GM19328 (cell line): ENCODE results near the gene CPA4.

ENCODE experiments used
- ATAC-seq: cut with Tn5 transposase; IDR thresholded peaks from one replicate; pipeline ENCODE4 v1.9.1; 2021; ENCODE audit warnings: mild to moderate bottlenecking, moderate library complexity; ENCODE audit not compliant: unreplicated experiment

CPA4 gene

DNA sequence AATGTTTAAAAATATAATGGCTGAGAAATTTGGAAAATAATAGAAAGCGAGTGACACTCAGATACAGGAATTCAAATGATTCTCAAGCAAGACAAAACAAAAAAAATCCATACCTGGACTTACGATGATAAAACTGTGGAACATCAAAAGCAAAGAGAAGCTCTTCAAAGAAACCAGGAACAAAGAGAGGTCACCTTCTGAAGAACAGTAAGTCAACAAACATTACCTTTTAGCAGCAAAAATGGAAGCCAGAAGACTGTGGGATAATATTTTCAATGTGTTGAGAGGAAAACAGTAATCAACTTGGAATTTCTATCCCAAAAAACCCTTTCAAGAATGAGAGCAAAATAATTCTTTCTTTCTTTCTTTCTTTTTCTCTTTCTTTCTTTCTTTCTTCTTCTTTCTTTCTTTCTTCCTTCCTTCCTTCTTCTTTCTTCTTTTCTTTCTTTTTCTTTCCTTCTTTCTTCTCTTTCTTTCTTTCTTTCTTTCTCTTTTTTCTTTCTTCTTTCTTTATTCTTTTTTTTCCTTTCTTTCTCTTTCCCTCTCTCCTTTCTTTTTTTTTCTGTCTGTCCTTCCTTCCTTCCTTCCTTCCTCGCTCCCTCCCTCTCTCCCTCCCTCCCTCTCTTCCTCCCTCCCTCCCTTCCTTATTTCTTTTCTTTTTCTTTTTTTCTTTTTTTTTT, 49.9 kb downstream of the CPA4 start:
- no peak for ATAC-seq

DNA sequence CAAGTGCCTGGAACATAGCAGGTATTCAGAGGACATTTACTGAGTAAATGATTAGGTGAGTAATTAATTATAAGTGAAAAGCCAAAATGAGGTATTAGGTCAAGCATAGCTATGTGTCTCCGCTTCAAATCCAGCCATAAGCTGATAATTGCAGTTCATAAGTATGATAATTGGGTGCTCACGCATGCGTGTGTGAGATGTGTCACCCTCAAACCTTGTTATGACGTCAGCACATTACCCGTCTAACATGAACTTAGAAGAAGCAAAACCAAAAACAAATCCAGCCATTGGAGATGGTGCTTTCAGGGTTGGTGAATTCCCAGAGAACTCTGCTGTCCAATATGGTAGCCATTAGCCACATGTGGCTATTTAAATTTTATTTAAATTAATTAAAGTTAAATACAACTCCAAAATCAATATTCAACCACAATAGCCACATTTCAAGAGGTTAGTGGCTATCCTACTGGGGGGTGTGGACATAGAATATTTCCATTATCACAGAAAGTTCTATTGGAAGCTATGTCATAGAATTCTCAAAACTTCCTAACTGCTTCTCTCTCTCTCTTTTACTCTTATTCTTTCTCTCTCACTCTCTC, 51.4 kb downstream of the CPA4 start, which contains the start of gene CPA5:
CPA5 (plus strand) TSS at position 546 of the 596 bp plus-strand sequence. CDS start 1,670 bp downstream, outside the sequence.
- ATAC-seq = no peak

DNA sequence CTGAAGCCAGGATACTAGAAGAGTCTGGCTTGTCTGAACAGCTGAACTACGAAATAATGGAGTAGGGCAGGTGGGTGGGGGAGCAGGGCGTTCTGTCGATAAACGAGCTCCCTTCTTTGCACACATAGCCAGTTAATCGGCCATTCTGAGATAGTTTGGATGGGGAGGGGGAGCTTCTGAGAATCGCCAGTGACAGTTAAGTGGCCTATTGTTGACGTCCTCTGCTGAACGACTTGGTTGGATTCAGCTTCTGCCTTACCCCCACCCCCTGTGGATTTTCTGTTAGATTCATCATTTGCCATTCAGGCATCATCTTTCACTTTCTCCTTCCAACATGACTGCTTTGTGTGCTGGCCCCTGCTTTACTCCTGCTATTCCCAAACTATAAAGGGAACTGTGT, 52.2 kb downstream of the CPA4 start:
- ATAC-seq = no peak

DNA sequence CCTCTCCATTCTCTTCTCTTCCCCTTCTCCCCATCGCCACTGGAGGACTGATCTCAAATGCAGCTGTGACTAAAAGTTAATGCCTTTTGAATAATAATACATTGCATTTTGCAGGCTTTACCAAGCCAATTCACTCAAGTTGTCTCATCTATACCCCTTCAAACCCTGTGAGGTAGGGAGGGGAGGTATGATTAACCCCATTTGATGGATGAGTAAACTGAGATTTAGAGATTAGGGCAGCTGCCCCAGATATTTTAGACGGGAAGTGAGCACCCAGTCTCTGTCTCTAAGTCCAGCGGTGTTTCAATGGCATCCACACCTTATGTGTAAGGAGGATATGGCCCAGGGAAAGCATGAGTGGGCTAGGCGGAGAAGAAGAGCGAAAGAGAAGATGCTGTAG, 52.8 kb downstream of the CPA4 start:
- ATAC-seq = no peak

DNA sequence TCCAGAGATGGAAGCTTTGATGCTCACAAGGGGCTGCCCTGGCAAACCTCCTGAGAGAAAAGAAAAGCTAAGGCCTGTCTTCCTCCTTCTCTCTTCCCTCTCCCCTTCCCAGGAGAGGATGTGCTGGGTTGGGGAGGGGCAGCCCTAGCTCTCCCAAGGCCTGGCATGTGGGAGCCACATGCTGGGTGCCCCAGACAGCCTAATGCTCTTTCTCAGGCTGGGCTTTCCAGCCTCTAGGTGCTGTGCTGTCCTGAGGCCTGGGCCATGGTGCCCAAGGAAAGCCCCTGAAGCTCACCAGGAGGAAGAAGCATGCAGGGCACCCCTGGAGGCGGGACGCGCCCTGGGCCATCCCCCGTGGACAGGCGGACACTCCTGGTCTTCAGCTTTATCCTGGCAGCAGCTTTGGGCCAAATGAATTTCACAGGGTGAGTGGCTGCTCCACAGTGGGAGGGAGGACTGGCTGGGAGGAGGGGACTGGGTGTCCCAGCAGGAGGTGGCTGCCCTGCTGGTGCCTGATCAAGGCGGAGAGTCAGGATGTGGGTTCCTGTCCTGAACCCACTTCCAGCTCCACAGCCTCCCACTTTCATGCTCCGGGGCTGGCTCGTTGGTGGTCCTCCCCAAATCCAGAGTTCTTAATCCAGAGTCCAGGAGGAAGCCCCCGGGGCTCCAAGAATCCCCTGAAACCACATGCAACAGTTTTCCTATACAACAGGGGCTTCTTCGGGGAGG, 53.4 kb downstream of the CPA4 start:
- no peak for ATAC-seq

DNA sequence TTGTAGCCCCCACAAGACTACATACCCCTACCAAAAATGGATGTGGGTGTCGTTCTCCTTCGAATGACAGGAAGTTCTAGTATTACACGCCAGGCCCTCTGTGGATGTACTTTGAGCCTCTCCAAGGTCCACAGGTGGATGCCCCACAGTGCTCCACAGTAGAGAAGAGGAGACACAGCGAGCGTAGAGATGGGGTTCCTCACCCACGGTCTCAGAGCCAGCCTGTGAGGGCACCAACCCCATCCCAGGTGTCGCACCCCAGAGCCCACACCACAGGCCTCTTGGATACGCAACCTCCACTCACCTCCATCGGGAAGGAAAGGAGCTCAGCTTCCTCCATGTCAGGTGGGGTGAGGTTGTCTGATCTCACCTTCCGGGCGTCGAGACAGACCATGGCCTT, 54.0 kb downstream of the CPA4 start:
- no peak for ATAC-seq

DNA sequence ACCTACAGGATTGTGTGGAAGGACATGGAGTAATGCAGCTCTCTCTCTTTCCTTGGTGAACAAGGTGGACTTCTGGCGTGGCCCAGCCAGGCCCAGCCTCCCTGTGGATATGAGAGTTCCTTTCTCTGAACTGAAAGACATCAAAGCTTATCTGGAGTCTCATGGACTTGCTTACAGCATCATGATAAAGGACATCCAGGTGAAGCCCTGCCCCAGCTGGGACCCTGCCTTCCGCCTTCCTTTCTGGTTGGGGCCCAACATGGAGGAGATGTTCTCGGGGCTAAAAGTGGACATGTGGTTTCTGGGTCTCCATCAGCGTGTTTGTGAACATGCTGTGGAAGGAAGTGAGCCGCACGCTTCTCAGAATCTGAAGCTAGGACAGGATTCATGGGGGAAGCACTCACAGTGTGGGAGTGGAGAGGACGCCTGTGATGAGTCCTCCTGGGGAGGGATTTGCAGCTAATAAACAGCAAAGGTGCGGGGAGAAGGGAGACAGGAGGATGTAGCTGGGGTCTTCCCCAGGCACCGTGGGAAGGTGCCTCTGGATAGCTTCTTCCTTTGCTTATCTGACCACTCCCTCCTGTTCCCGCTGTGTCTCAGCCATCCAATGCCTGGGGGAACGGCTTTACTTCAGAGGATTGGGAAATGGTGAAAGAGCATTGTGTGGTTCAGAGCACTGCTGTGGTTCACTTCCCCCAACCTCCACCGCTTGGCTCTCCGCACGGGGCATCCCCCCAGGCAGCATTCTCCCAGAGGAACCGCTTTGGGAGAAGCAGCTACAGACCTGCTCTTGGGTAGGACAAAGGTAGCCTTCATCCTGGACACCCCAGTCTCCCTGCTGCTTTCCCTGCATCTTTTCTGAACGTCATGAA, 57.2 kb downstream of the CPA4 start:
- no peak for ATAC-seq

DNA sequence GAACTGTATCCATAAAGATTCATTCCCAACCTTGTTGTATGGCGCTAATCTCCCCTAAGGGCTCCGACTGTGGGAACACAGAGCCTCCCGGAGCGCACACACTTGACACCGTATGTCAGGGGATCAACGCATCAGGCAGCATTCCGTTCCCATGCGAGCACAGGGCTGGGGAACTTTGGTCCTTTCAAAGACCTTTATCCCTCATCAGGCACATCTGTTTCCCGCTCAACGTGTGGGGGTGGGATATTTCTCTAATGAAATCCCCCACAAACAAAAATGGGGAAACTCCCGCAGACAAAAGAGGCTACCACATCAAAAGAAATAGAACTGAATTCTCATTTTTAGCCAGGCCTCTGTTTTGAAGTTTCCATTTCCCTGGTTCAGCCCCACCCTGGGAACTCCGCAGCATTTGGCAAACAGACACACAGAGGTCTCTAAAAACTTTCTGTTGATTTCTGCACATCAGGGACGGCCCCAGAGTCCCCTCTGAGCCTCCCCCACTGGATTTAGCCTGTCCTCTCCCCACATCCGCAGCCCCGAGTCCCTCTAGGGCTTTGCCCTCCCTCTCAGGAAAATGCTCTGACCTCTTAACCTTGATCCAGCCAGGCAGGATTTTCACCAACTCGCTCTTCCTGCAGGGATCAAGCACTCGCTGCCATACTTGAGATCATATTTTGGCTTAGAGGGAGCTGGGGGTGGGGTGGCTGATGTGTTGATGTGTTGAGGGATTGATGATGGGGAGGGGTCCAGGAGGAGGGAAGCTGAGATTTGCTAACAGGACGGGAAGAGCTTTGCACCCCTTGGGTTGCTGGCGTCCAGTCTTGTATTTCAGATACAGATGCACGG, 58.2 kb downstream of the CPA4 start:
- no peak for ATAC-seq

DNA sequence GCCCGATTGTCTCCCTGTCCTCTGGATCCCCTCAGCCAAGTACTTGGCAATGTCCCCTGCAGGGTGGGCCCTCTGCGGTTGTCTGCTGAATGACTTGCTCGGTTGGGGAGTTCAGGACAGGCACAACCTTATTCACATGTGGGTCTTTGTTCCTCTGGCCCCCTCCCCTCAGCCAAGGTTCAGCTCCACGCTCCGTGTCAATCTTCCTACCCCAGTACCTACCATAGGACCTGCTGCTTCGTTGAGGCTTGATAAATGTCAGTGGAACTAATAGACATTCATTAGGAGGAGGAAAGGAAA, 58.8 kb downstream of the CPA4 start:
- ATAC-seq = no peak

DNA sequence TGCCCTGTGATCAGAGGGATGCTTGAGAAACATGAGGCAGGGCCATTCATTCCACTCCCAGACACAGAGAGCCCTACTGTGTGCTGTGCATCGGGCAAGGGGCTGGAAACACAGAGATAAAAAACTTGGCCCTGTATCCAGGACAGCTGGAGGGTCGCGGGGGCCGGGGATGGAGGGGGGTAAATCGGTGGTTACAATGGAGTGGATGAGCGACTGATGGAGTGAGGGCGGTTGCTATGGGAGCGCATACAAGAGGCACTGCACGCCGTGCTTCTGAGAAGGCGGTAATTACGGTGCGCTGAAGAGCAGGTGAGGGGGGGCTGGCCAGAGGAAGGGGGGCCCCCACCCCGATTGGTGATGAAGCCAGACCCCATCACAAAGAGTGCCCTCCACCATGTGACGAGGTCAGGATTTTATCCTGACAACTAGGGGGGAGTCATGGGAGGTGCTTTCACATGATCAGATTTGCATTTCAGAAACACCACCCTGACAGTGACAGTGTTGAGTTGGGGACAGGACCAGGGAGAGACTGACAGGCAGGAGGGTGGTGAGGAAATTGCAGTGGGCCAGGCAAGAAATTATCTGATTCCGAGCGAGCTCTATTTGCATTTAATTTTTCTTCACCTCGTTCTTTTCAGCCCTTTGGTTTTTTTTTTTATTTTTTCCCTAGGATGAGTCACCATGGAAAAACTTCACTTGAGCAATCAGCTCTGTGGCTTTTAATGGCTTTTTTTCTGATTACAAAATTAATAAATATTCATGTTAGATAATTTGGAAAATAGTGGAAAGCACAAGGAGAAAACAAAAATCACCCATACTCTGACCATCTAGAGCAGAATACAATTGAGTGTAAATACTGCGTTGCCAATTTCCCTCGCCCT, 59.5 kb downstream of the CPA4 start:
- no peak for ATAC-seq

DNA sequence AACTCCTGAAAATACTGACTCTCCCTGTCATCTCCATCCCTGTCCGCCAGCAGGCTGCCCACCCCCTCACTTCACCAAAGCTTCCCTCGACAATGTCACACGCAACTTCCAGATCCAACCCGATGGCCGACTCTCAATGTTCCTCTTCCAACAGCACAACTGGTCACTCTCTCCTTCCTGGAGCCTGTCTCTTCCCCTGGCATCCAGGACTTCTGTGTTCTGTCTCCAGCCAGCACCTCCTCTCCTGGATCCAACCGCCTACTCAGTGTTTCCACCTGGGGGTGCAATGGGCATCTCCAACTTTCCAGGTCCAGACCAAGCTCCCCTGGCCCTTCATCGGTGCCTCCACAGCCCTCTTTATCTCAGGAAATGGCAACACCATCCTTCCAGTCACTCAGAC, 60.2 kb downstream of the CPA4 start:
- no peak for ATAC-seq

DNA sequence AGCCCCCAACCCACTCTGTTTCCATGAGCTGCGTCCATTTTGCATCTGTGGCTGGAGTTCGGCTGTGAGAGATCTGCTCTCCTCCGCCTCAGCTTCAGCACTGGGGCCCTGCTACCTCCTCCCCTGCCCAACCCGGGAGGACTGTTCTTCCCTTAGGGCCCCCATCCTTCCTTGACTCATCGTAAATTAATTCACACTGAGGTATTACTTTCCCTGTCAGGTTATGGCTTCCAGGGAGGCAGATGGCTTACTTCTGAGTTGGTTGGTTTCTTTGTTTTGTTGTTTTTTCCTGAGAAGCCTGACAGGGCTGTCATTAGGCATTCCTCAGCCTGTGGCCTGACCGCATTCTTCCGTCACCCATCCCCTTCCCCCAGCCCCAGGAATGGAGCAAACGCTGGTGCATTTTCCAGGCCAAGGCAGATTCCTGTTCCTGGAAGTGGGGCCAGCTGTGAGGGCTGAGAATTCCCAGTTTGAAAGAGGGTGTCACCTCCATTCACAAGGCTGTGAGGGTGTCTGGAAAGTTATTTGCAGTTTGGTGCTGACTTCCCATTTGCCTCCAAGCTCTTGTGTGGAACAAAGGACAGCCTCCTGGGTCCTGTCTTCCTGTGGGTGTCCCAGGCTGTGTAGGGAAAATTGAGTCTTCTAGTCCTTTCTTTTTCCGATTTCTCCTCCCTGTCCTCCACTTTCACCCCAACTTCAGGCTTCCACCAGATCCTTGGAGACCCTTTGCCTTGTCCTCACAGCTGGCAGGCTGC, 63.3 kb downstream of the CPA4 start:
- no peak for ATAC-seq

DNA sequence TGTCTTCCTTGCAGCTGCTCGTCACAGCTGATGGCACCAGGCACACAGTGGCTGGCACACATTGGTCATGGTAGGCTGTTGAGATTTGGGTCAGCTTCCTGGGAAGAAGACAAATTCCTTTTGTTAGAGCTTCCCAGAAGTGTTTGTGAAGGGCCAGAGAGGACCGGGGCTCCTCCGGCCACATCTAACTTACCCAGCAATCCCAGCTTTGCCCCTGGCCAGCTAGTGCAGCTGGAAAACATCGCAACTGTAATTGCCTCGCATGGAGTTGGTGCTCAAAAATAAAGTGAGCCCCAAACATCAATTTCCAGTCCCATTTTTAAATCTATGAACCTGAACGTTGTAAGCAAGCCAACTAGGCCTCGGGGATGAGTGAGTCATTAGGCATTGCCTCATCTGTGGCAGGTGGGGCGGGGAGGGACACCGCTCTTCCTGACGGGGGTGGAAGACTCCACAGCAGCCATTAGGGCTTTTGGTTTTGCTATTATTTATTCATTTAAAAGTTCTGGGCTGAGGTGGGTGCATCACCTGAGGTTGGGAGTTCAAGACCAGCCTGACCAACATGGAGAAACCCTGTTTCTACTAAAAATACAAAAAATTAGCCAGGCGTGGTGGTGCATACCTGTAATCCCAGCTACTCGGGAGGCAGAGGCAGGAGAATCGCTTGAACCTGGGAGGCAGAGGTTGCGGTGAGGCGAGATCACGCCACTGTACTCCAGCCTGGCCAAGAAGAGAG, 64.1 kb downstream of the CPA4 start:
- ATAC-seq = no peak

DNA sequence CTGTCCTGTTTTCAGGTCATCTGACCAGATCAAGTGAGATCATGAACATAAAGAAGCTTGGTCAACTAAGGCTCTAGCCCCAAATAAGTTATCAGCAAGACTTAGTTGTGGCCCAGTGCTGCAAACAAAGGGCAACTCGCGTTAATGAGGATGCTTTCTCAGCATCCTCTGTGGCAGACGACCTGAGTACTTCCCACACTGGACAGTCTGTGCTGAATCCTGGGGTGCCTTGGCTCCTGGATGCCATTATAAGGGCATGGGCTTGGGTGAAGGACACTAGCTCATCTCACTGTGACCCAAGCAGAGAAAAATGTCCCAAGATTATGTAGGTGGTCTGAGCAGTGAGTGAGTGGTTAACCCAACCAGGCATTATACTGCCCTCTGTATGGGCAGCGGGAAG, 65.5 kb downstream of the CPA4 start:
- ATAC-seq = no peak

DNA sequence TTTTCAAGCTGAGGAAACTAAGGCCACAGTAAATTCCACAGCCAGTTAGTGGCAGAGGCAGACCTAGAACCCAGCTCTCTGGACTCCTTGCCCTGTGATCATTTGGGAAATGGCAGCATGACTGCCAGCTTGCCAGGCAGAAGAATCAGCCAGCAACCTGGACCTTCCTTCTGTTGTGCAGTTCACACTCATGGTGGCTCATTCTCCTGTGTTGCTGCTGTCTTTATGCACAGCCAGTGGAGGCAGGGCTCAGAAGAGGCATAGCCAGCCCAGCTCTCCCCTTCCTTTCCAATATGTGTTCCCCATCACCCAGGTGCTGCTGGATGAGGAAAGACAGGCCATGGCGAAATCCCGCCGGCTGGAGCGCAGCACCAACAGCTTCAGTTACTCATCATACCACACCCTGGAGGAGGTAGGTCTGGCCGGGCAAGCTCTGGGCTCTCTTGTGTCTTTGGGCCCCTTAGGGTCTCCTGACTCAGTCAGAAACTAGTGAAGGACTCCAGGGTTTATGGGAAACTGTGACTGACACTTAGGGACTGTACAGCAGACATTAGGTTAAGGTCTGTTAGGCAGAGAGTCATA, 66.4 kb downstream of the CPA4 start:
- ATAC-seq = no peak

DNA sequence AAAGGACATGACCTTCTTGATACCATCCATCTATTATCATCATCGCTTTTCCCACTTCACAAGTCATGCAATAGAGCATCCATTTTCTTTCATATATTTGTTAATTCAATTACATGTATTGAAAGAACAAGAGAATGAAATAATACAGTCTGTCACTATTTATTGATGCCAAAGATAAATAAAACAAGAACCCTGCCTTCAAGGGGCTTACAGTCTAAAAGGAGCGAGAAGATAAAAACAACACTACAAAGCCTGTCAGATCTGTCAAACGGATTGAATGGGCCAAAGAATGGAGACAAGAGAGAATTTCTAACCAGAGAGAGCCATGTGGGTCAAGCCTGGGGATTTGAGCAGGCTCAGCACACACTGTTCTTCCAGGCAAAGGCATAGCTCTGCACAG, 67.6 kb downstream of the CPA4 start:
- no peak for ATAC-seq

DNA sequence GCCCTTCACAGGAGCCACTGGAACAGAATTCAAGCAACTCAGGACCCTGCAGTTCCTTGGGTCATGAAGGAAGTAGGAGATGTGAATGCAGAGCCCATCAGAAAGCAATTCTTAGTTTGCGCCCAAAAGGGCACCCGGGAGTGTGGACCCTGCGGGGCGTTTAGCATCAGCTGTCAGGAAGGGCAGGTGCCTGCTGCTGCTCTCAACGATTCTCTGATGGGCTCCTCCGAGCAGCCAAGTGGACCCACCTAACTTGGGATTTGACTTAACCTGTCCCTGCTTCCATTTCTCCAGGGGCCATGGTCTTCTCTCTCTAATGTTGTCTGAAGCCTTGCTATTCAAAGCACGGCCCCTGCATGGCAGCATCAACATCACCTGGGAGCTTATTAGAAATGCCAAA, 68.7 kb downstream of the CPA4 start:
- ATAC-seq = no peak
